Osteocyte (in vitro differentiated cells): ENCODE data around the gene BNC2. TPM values are rescaled to one million over a fixed set of nuclear protein-coding genes. Genes with fewer than 3 reads are reported as not detected.

Experiments used
- DNase-seq: peaks from one replicate; pipeline ENCODE4 v3.0.0; 2021; ENCODE audit warnings: mixed read lengths; ENCODE audit not compliant: unreplicated experiment; ENCODE audit errors: extremely low spot score
- H3K27ac Mint-ChIP-seq: one replicate; pipeline ENCODE4 v1.8.0; 2021; ENCODE audit warnings: mild to moderate bottlenecking, mixed read lengths; ENCODE audit not compliant: unreplicated experiment
- H3K27me3 Mint-ChIP-seq: one replicate; pipeline ENCODE4 v1.8.0; 2021; ENCODE audit warnings: mixed read lengths; ENCODE audit not compliant: unreplicated experiment
- H3K36me3 Mint-ChIP-seq: one replicate; pipeline ENCODE4 v1.8.0; 2021; ENCODE audit warnings: mixed read lengths; ENCODE audit not compliant: unreplicated experiment
- H3K4me1 Mint-ChIP-seq: one replicate; pipeline ENCODE4 v1.8.0; 2021; ENCODE audit warnings: mixed read lengths; ENCODE audit not compliant: unreplicated experiment
- H3K4me3 Mint-ChIP-seq: one replicate; pipeline ENCODE4 v1.8.0; 2021; ENCODE audit warnings: mild to moderate bottlenecking, moderate library complexity, mixed read lengths; ENCODE audit not compliant: unreplicated experiment
- H3K9me3 Mint-ChIP-seq: one replicate; pipeline ENCODE4 v1.8.0; 2021; ENCODE audit warnings: mixed read lengths; ENCODE audit not compliant: unreplicated experiment
- total RNA-seq: library from RNA; stranded (reverse); gene quantifications from 2 replicates; pipeline ENCODE4 v1.2.1, GENCODE V29; 2021
- TF ChIP-seq, protein P1 (sequence below): fragments of 200-600 bp; sonication (generic); IDR thresholded peaks from 2 replicates; pipeline ENCODE4 v1.5.0; 2021; ENCODE audit warnings: antibody characterized with exemption, mild to moderate bottlenecking, moderate library complexity

The BNC2 gene
- total RNA-seq, 1 donor from 2014 or later, result 66.5 TPM

DNA sequence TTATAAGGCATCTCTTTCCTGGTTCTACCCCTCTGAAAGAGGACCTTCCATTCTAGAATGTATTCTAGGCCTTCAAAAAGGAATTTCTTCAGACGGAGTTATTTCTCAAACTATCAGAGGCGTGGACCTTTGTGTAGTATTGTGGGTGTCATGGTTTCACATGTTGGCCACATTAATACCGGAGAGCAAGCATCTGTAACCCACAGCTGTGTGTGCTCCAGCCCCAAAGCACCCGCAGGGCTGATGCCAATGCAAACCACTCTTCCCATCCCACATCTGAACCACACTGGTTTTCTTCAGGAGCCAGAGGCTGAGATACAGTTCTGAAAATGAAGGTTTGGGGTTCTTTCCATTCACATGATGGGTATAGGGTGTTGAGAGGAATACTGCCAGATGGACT is 127.1 kb downstream of the BNC2 start:
- no peak overlapping the region for H3K27ac Mint-ChIP-seq
- no peaks in the 10 kb centered on the region for H3K27me3 Mint-ChIP-seq
- peaks cover 2% of the 10 kb centered on the region for H3K36me3 Mint-ChIP-seq
- peaks cover 21% of the 10 kb centered on the region for H3K4me1 Mint-ChIP-seq
- DNase-seq, result no peak
- TF ChIP-seq, protein P1, sequence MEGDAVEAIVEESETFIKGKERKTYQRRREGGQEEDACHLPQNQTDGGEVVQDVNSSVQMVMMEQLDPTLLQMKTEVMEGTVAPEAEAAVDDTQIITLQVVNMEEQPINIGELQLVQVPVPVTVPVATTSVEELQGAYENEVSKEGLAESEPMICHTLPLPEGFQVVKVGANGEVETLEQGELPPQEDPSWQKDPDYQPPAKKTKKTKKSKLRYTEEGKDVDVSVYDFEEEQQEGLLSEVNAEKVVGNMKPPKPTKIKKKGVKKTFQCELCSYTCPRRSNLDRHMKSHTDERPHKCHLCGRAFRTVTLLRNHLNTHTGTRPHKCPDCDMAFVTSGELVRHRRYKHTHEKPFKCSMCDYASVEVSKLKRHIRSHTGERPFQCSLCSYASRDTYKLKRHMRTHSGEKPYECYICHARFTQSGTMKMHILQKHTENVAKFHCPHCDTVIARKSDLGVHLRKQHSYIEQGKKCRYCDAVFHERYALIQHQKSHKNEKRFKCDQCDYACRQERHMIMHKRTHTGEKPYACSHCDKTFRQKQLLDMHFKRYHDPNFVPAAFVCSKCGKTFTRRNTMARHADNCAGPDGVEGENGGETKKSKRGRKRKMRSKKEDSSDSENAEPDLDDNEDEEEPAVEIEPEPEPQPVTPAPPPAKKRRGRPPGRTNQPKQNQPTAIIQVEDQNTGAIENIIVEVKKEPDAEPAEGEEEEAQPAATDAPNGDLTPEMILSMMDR, result no peak
- H3K4me3 Mint-ChIP-seq, result no peak overlapping the region
- no peaks in the 10 kb centered on the region for H3K9me3 Mint-ChIP-seq

DNA sequence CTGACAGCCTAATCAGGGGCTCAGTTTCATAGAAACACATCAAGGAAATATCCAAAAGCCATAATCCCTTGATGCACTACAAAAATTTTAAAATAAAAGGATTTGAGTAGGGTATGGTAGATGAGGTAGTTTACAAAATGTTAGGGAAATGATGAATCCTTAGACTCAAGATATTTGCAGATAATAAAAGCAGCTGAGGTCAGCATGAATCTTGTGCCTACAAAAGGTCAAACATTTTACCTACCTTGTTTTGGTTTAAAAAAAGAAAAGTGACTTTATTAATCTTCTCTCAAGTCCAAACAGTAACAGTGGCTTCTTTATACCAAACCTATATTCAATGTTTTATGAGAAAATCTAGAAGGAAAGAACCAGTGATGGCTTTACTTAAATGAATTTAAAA is 135.5 kb downstream of the BNC2 start:
- DNase-seq, result no peak
- Mint-ChIP-seq H3K4me3 (no peak overlapping the region), H3K4me1 (peaks cover 5% of the 10 kb centered on the region), H3K27me3 (no peaks in the 10 kb centered on the region), H3K36me3 (peaks cover 29% of the 10 kb centered on the region), H3K27ac (no peak overlapping the region), H3K9me3 (no peaks in the 10 kb centered on the region)
- TF ChIP-seq, protein P1, result no peak

DNA sequence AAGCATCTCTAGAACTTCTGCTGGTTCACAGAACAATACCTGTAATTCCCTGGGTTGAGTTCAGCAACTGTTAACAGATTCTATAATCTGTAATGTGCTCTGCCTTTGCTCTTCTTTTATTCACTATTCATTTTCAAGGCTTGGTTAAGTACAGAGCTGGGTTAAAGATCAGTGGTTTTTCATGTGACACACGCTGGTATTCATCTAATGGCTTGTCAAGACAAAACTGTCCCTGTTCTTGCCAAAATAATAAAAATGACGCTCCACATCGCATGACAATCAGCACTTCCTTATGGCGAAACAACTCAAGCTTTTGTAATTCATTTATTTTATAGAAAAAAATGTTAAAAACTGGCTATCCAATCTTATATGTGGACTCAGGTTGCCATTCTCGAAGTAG is 137.9 kb downstream of the BNC2 start:
- Mint-ChIP-seq H3K4me3 (no peak overlapping the region), H3K36me3 (peaks cover 26% of the 10 kb centered on the region), H3K27me3 (no peaks in the 10 kb centered on the region), H3K9me3 (no peaks in the 10 kb centered on the region), H3K4me1 (peaks cover 28% of the 10 kb centered on the region), H3K27ac (no peak overlapping the region)
- TF ChIP-seq, protein P1, result no peak
- DNase-seq, result no peak

DNA sequence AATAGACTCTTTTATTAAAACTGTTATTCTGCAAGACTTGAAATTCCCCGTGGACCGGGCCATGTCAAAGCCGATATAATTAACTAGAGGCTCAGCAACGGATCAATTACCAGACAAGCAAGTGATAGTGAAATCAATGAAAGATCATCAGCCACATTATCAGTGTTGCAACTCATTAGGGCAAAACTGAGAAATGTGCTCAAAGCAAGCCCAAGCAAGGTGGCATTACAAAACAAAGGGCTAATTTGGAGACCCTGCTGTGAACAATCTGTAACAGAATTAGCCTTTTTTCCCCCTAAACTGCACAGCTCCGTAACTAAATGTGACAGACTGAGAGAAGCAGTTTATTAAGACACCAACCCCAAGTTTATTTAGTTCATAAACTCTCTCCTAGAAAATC is 140.3 kb downstream of the BNC2 start:
- Mint-ChIP-seq H3K9me3 (no peaks in the 10 kb centered on the region), H3K4me1 (peaks cover 41% of the 10 kb centered on the region), H3K27ac (no peak overlapping the region), H3K4me3 (no peak overlapping the region), H3K27me3 (no peaks in the 10 kb centered on the region), H3K36me3 (peaks cover 24% of the 10 kb centered on the region)
- TF ChIP-seq, protein P1, result no peak
- DNase-seq, result no peak

DNA sequence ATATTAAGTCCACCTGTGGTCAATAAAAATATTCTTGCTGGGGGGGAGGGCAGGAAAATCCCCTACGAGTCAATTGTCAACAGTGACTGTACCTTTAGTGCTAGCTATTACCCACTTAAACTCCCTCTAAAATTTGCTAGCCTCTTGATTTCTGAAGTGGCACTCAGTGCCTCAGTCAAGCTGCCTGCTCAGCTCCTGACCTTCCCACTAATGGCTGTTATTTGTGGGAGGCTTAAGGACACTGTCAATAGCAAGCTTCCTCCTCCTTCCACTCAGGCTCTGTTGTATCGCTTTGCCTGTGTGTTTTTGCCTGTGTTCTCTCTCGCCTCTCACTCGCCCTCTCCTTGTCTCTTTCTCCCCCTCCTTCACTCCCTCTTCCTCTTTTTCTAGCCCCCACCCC is 140.8 kb downstream of the BNC2 start:
- Mint-ChIP-seq H3K27ac (peak overlapping the region; percentile 10), H3K27me3 (no peaks in the 10 kb centered on the region), H3K36me3 (peaks cover 20% of the 10 kb centered on the region)

More for the DNA sequence above, 140.8 kb downstream of the BNC2 start:
- Mint-ChIP-seq H3K4me1 (peaks cover 44% of the 10 kb centered on the region), H3K9me3 (no peaks in the 10 kb centered on the region), H3K4me3 (no peak overlapping the region)
- TF ChIP-seq, protein P1, result no peak
- no peak for DNase-seq
